Mesendoderm (in vitro differentiated cells): Measurements from ENCODE around the gene TCHP. TPM values are rescaled to one million over a fixed set of nuclear protein-coding genes. Genes with fewer than 3 reads are reported as not detected.
A peak's percentile ranks its signal among the peaks of the same experiment; 100 is the strongest.

Experiments used
- DNase-seq: peaks from one replicate; pipeline ENCODE4 v3.0.0; 2013
- H2AK5ac ChIP-seq: 2 replicates; pipeline ENCODE4 v1.6.1; 2013; ENCODE audit warnings: low read length, inconsistent platforms
- H2BK120ac ChIP-seq: 2 replicates; pipeline ENCODE4 v1.6.1; 2013; ENCODE audit warnings: low read depth, mild to moderate bottlenecking, low read length, moderate library complexity, mixed read lengths
- H2BK15ac ChIP-seq: replicated peaks from 2 replicates; pipeline ENCODE4 v1.6.1; 2013; ENCODE audit warnings: low read depth, mild to moderate bottlenecking, moderate library complexity
- H2BK5ac ChIP-seq: 2 replicates; pipeline ENCODE4 v1.6.1; 2013; ENCODE audit warnings: low read length, inconsistent platforms
- H3K18ac ChIP-seq: 2 replicates; pipeline ENCODE4 v1.6.1; 2013; ENCODE audit warnings: mild to moderate bottlenecking, low read length, mixed read lengths
- H3K23ac ChIP-seq: one replicate; pipeline ENCODE4 v1.6.1; 2013; ENCODE audit warnings: low read length
- H3K27ac ChIP-seq: 2 replicates; pipeline ENCODE4 v1.5.1; 2013; ENCODE audit warnings: low read depth, mild to moderate bottlenecking, inconsistent platforms, low read length, moderate library complexity
- H3K27me3 ChIP-seq: 2 replicates; pipeline ENCODE4 v1.6.1; 2013; ENCODE audit warnings: low read length, control low read depth, mild to moderate bottlenecking, inconsistent platforms; ENCODE audit not compliant: insufficient read depth, poor library complexity
- H3K36me3 ChIP-seq: 2 replicates; pipeline ENCODE4 v1.6.1; 2013; ENCODE audit warnings: low read length, inconsistent platforms; ENCODE audit not compliant: control insufficient read depth, insufficient read depth
- H3K4ac ChIP-seq: one replicate; pipeline ENCODE4 v1.6.1; 2013; ENCODE audit warnings: low read depth, mild to moderate bottlenecking, low read length, moderate library complexity
- H3K4me1 ChIP-seq: 2 replicates; pipeline ENCODE4 v1.6.1; 2013; ENCODE audit warnings: low read depth, low read length, inconsistent platforms; ENCODE audit not compliant: control insufficient read depth
- H3K4me2 ChIP-seq: 2 replicates; pipeline ENCODE4 v1.6.1; 2013; ENCODE audit warnings: low read length
- H3K4me3 ChIP-seq: 2 replicates; pipeline ENCODE4 v1.5.1; 2013; ENCODE audit warnings: mild to moderate bottlenecking, low read length
- H3K56ac ChIP-seq: one replicate; pipeline ENCODE4 v1.6.1; 2013; ENCODE audit warnings: low read length
- H3K79me1 ChIP-seq: 2 replicates; pipeline ENCODE4 v1.6.1; 2013; ENCODE audit warnings: low read length, inconsistent platforms
- H3K79me2 ChIP-seq: 2 replicates; pipeline ENCODE4 v1.6.1; 2013; ENCODE audit warnings: mild to moderate bottlenecking, low read length; ENCODE audit not compliant: control insufficient read depth, insufficient read depth
- H3K9ac ChIP-seq: 2 replicates; pipeline ENCODE4 v1.6.1; 2013; ENCODE audit warnings: low read length, inconsistent platforms
- H4K5ac ChIP-seq: one replicate; pipeline ENCODE4 v1.6.1; 2013; ENCODE audit warnings: low read length
- H4K8ac ChIP-seq: one replicate; pipeline ENCODE4 v1.6.1; 2013; ENCODE audit warnings: low read depth, mild to moderate bottlenecking, control low read depth, low read length, moderate library complexity
- WGBS: extraction: QIAGEN DNeasy Blood & Tissue Kit; methylation state at CpG from one replicate; pipeline ENCODE4 v1.1.7; 2013; ENCODE audit warnings: low lambda C conversion rate, missing lambda C conversion rate; ENCODE audit not compliant: insufficient coverage; ENCODE audit errors: extremely low coverage; 5-methylcytosine and 5-hydroxymethylcytosine counted together
- small RNA-seq: library from polyadenylated mRNA; stranded (forward); fragments of <200 nt; extraction: miRNeasy Mini kit (QIAGEN cat#:217004); gene quantifications from one replicate; pipeline ENCODE3, GENCODE V24; 2013; ENCODE audit not compliant: insufficient read depth

The TCHP gene

GRCh38 chr12:109963743-109964429 lies 63.8 kb downstream of the TCHP start:
- H3K36me3 ChIP-seq = peaks cover 4% of the 10 kb centered on the region
- no peak overlapping the region for H3K4me2 ChIP-seq
- H2AK5ac ChIP-seq = no peak overlapping the region
- H3K9ac ChIP-seq = no peak overlapping the region
- no peak overlapping the region for H4K5ac ChIP-seq
- no peaks in the 10 kb centered on the region for H3K4me1 ChIP-seq
- H2BK5ac ChIP-seq = no peak overlapping the region
- H3K18ac ChIP-seq = no peak overlapping the region
- no peaks in the 10 kb centered on the region for H3K79me2 ChIP-seq
- H3K4me3 ChIP-seq = no peak overlapping the region
- H3K27ac ChIP-seq = no peak overlapping the region
- H3K27me3 ChIP-seq = no peaks in the 10 kb centered on the region
- H2BK120ac ChIP-seq = no peak overlapping the region
- no peak overlapping the region for H2BK15ac ChIP-seq
- WGBS = no CpG with 5 or more reads among the region's 4 CpGs
- H3K23ac ChIP-seq = no peak overlapping the region
- H3K79me1 ChIP-seq = no peaks in the 10 kb centered on the region
- H3K4ac ChIP-seq = no peak overlapping the region
- no peak overlapping the region for H4K8ac ChIP-seq
- DNase-seq = no peak
- H3K56ac ChIP-seq = no peak overlapping the region

- H3K56ac ChIP-seq = no peak overlapping the region
Measured at GRCh38 chr12:109966546-109966945, 66.5 kb downstream of the TCHP start.

GRCh38 chr12:109967383-109968031 lies 67.4 kb downstream of the TCHP start:
- H2BK5ac ChIP-seq = no peak overlapping the region
- H3K4me2 ChIP-seq = no peak overlapping the region
- no peak overlapping the region for H2BK15ac ChIP-seq
- no peaks in the 10 kb centered on the region for H3K79me1 ChIP-seq
- H3K4me3 ChIP-seq = no peak overlapping the region
- peak; percentile 19 for DNase-seq
- no peaks in the 10 kb centered on the region for H3K79me2 ChIP-seq
- H2BK120ac ChIP-seq = no peak overlapping the region
- no peaks in the 10 kb centered on the region for H3K4me1 ChIP-seq
- no CpG with 5 or more reads among the region's 8 CpGs for WGBS
- no peak overlapping the region for H4K8ac ChIP-seq
- H3K27ac ChIP-seq = no peak overlapping the region
- H3K36me3 ChIP-seq = no peaks in the 10 kb centered on the region
- no peak overlapping the region for H2AK5ac ChIP-seq
- H3K18ac ChIP-seq = no peak overlapping the region
- no peak overlapping the region for H3K4ac ChIP-seq
- no peak overlapping the region for H4K5ac ChIP-seq
- H3K9ac ChIP-seq = no peak overlapping the region
- no peaks in the 10 kb centered on the region for H3K27me3 ChIP-seq
- H3K23ac ChIP-seq = no peak overlapping the region
- H3K56ac ChIP-seq = no peak overlapping the region

More at GRCh38 chr12:109966546-109966945, 66.5 kb downstream of the TCHP start:
- Histone ChIP-seq H2BK5ac (no peak overlapping the region), H3K4me1 (no peaks in the 10 kb centered on the region), H4K5ac (no peak overlapping the region), H3K4ac (no peak overlapping the region), H2AK5ac (no peak overlapping the region), H3K27ac (no peak overlapping the region), H3K23ac (no peak overlapping the region), H3K36me3 (no peaks in the 10 kb centered on the region), H3K79me1 (no peaks in the 10 kb centered on the region), H3K4me2 (no peak overlapping the region), H4K8ac (no peak overlapping the region), H3K18ac (no peak overlapping the region), H2BK120ac (no peak overlapping the region), H3K79me2 (no peaks in the 10 kb centered on the region), H3K9ac (no peak overlapping the region), H3K27me3 (no peaks in the 10 kb centered on the region), H2BK15ac (no peak overlapping the region), H3K4me3 (no peak overlapping the region)
- no CpG with 5 or more reads among the region's 4 CpGs for WGBS
- DNase-seq = no peak

Small RNA genes within 50 kb of the gene (small RNA-seq; reads per million reads assigned to genes)
- not detected for gene RN7SL441P
